Esophagus muscularis mucosa (tissue), 4 donors: Measurements from ENCODE around the gene RBX1. TPM values are rescaled to one million over a fixed set of nuclear protein-coding genes. Genes with fewer than 3 reads are reported as not detected.

Experiments used
- DNase-seq: peaks from one replicate; pipeline ENCODE4 v3.0.0-alpha.2; 2017; ENCODE audit errors: extremely low spot score
- H3K27ac ChIP-seq, 4 donors: fragments of 200-600 bp; sonication (generic); replicated peaks in 1 of 4; 1 replicate in 3 of 4; 2 replicates in 1 of 4; pipeline ENCODE4 v1.5.1; 2016 to 2019; ENCODE audit warnings: mild to moderate bottlenecking in 1 of 4
- H3K27me3 ChIP-seq, 4 donors: fragments of 200-600 bp; sonication (generic); one replicate each; pipeline versions ENCODE4 v1.5.1 to v1.6.0; 2016 to 2019
- H3K36me3 ChIP-seq, 4 donors: fragments of 200-600 bp; sonication (generic); one replicate each; pipeline ENCODE4 v1.5.1; 2016 to 2019
- H3K4me1 ChIP-seq, 4 donors: fragments of 200-600 bp; sonication (generic); one replicate each; pipeline ENCODE4 v1.5.1; 2016 to 2019
- H3K4me3 ChIP-seq, 4 donors: fragments of 200-600 bp; sonication (generic); 1 replicate in 2 of 4; 2 replicates in 2 of 4; pipeline ENCODE4 v1.5.1; 2016 to 2019; ENCODE audit warnings: mild to moderate bottlenecking in 4 of 4, moderate library complexity in 1 of 4
- H3K9me3 ChIP-seq, 4 donors: fragments of 200-600 bp; sonication (generic); 1 replicate in 3 of 4; 2 replicates in 1 of 4; pipeline ENCODE4 v1.5.1; 2016 to 2019
- CTCF ChIP-seq, 3 experiments: fragments of 200-600 bp in 2 of 3; fragments of 450-650 bp in 1 of 3; sonication (generic) in 2 of 3; IDR thresholded peaks; one replicate each; pipeline ENCODE4 v1.5.1; 2017 to 2019; ENCODE audit warnings: antibody characterized with exemption in 3 of 3, mild to moderate bottlenecking in 2 of 3, moderate library complexity in 1 of 3
- EP300 ChIP-seq: sonication (generic); formaldehyde crosslinking; IDR thresholded peaks from one replicate; pipeline ENCODE4 v1.6.1; 2017; ENCODE audit warnings: antibody characterized with exemption
- POLR2A ChIP-seq: fragments of 450-650 bp; IDR thresholded peaks from one replicate; pipeline ENCODE4 v1.6.1; 2017; ENCODE audit warnings: antibody characterized with exemption, moderate library complexity, mild to moderate bottlenecking, low read depth
- POLR2AphosphoS5 ChIP-seq, 2 donors: sonication (generic); formaldehyde crosslinking; IDR thresholded peaks; one replicate each; pipeline ENCODE4 v1.6.1; 2017; ENCODE audit warnings: antibody characterized with exemption in 2 of 2
- WGBS: methylation state at CpG from one replicate; pipeline ENCODE4 v1.1.5; 2018; 5-methylcytosine and 5-hydroxymethylcytosine counted together
- intact Hi-C: fragments of 100-400 bp; cut with DNase I; formaldehyde crosslinking; loops from one replicate; pipeline ENCODE4 v1.15.1; 2023
- total RNA-seq, 4 donors: library from RNA; depleted of rRNA; stranded (reverse); fragments of >200 nt; gene quantifications; one replicate each; pipeline versions ENCODE4 v1.1.0 to v1.2.1, GENCODE V29; 2016

Gene RBX1
- total RNA-seq, 4 donors from 2014 or later, result 35.6 to 44.4 (median 39.6) TPM

- DNase-seq, result no peak
- no peaks in the 10 kb centered on the region for H3K9me3 ChIP-seq
- H3K36me3 ChIP-seq, result peaks cover 45 to 99% (median 91%) of the 10 kb centered on the region in 4 donors
- TF ChIP-seq EP300, result no peak
- TF ChIP-seq POLR2A, result no peak
- no peak for TF ChIP-seq POLR2AphosphoS5 (IDR thresholded peaks at IDR 0.05)
- TF ChIP-seq CTCF (IDR thresholded peaks at IDR 0.05), result no peak
- H3K27ac ChIP-seq, result no peak overlapping the region
- intact Hi-C loops, result no loop called here
- H3K27me3 ChIP-seq, result no peaks in the 10 kb centered on the region
- H3K4me1 ChIP-seq, result peaks cover 0 to 5% (median 0%) of the 10 kb centered on the region in 4 donors
- H3K4me3 ChIP-seq, result no peak overlapping the region
- 83% methylated on average over 8 of the region's 8 CpGs for WGBS
Observed at GRCh38 chr22:40965936-40966725, 15.0 kb downstream of the RBX1 start.

- no peak for DNase-seq
- Histone ChIP-seq H3K36me3 (peaks cover 47 to 99% (median 91%) of the 10 kb centered on the region in 4 donors), H3K4me3 (no peak overlapping the region), H3K4me1 (peaks cover 0 to 5% (median 0%) of the 10 kb centered on the region in 4 donors), H3K9me3 (no peaks in the 10 kb centered on the region), H3K27ac (no peak overlapping the region), H3K27me3 (no peaks in the 10 kb centered on the region)
- 74% methylated on average over 7 of the region's 7 CpGs for WGBS
- TF ChIP-seq POLR2AphosphoS5 (IDR thresholded peaks at IDR 0.05) (no peak), EP300 (no peak), POLR2A (no peak), CTCF (IDR thresholded peaks at IDR 0.05) (no peak)
- intact Hi-C loops, result no loop called here
Observed at GRCh38 chr22:40966726-40967085, 15.5 kb downstream of the RBX1 start.

- H3K4me3 ChIP-seq, result no peak overlapping the region
- no peak for DNase-seq
- peaks cover 47 to 99% (median 90%) of the 10 kb centered on the region in 4 donors for H3K36me3 ChIP-seq
- intact Hi-C loops, result no loop called here
- TF ChIP-seq EP300 (no peak), CTCF (IDR thresholded peaks at IDR 0.05) (no peak), POLR2AphosphoS5 (IDR thresholded peaks at IDR 0.05) (no peak), POLR2A (no peak)
- H3K4me1 ChIP-seq, result peaks cover 0 to 5% (median 0%) of the 10 kb centered on the region in 4 donors
- no peak overlapping the region for H3K27ac ChIP-seq
- no peaks in the 10 kb centered on the region for H3K9me3 ChIP-seq
- 75% methylated on average over 8 of the region's 8 CpGs for WGBS
- no peaks in the 10 kb centered on the region for H3K27me3 ChIP-seq
Observed at GRCh38 chr22:40967111-40967760, 16.1 kb downstream of the RBX1 start.

- DNase-seq, result no peak
- H3K27me3 ChIP-seq, result no peaks in the 10 kb centered on the region
- 93% methylated on average over 6 of the region's 6 CpGs for WGBS
- H3K36me3 ChIP-seq, result peaks cover 26 to 57% (median 53%) of the 10 kb centered on the region in 4 donors
- TF ChIP-seq POLR2A (no peak), POLR2AphosphoS5 (IDR thresholded peaks at IDR 0.05) (no peak), EP300 (no peak), CTCF (IDR thresholded peaks at IDR 0.05) (no peak)
- intact Hi-C loops, result no loop called here
- no peaks in the 10 kb centered on the region for H3K9me3 ChIP-seq
- H3K4me1 ChIP-seq, result no peaks in the 10 kb centered on the region
- H3K4me3 ChIP-seq, result no peak overlapping the region
- H3K27ac ChIP-seq, result no peak overlapping the region
Observed at GRCh38 chr22:40972587-40972986, 21.4 kb downstream of the RBX1 start.
